ENCODE results near the gene HYAL2. TPM values are rescaled to one million over a fixed set of nuclear protein-coding genes. Genes with fewer than 3 reads are reported as not detected.

Gene HYAL2
- total and polyA plus RNA-seq, 9 of the 15 experiments (the other 6 are each of a cell fraction or from before 2014, with no cell fraction given) = 0.36 to 22.7 (median 11.4) TPM; not detected in 1

DNA sequence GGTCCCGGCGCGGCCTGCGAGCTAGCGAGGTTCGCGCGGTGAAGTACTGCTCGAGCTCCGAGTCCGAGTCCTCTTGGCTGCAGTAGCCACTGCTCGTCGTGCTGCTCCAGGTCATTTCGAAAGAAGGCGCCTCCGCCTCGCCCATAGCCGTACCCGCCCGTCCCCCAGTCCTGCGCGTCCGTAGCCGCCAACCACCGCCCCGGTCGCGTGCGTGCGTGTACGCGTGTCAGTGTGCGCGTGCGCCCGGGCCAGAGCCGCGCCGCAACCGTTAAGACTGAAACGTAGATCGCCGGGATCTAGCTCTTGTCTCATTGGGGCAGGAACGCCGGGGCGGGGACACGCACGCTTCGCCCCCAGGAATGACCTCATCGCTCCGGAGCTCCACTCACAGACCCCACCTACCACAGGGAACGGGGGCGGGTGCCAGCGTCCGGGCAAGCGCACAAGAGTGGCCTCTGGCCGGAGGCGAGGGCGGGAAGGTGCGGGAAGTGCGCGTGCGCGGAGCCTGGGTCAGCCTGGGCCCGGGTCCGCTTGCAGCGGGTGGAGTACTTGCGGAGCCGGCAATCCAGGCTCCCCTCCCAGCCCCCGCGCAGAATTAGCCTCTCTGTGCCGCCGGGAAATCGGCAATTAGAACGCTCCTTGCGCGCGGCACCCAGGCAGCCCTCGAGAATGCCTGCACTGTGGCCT, 14.8 kb upstream of the HYAL2 start (continued):
- TF ChIP-seq, protein P1, sequence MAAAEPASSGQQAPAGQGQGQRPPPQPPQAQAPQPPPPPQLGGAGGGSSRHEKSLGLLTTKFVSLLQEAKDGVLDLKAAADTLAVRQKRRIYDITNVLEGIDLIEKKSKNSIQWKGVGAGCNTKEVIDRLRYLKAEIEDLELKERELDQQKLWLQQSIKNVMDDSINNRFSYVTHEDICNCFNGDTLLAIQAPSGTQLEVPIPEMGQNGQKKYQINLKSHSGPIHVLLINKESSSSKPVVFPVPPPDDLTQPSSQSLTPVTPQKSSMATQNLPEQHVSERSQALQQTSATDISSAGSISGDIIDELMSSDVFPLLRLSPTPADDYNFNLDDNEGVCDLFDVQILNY (CRISPR knock-in tag; IDR thresholded peaks at IDR 0.05) = no peak
- TF ChIP-seq HNRNPL (IDR thresholded peaks at IDR 0.05; ENCODE audit: low read depth, low read length) (no peak), TARDBP (IDR thresholded peaks at IDR 0.05) (no peak), CBX2 (IDR thresholded peaks at IDR 0.05; ENCODE audit: insufficient read depth, low read length, poor library complexity, severe bottlenecking) (no peak), ZNF76 (CRISPR knock-in tag; IDR thresholded peaks at IDR 0.05; ENCODE audit: borderline replicate concordance) (no peak), CBX1 (IDR thresholded peaks at IDR 0.05; ENCODE audit: low read depth) (0 out of 2 replicates have a peak, but pooled peaks have one; percentile 48), HEY1 (CRISPR knock-in tag; IDR thresholded peaks at IDR 0.05; ENCODE audit: borderline replicate concordance) (no peak), ASH1L (IDR thresholded peaks at IDR 0.05; ENCODE audit: borderline replicate concordance, low read depth, partially characterized antibody) (no peak), ZNF274 (IDR thresholded peaks at IDR 0.05; ENCODE audit: borderline replicate concordance, low read depth, low read length) (no peak), ZNF512 (tag; IDR thresholded peaks at IDR 0.05) (no peak), AFF1 (IDR thresholded peaks at IDR 0.05; ENCODE audit: low read depth in 1 of 2, partially characterized antibody in 2 of 2) (no peak), ZNF24 (IDR thresholded peaks at IDR 0.05) (no peak), PYGO2 (tag; IDR thresholded peaks at IDR 0.05) (no peak), TAF1 (IDR thresholded peaks at IDR 0.05; ENCODE audit: control insufficient read depth, extremely low read depth, insufficient read depth, low read length, severe bottlenecking) (peak; percentile 44), ELF2 (CRISPR knock-in tag; IDR thresholded peaks at IDR 0.05) (no peak)
- TF ChIP-seq, protein P2, sequence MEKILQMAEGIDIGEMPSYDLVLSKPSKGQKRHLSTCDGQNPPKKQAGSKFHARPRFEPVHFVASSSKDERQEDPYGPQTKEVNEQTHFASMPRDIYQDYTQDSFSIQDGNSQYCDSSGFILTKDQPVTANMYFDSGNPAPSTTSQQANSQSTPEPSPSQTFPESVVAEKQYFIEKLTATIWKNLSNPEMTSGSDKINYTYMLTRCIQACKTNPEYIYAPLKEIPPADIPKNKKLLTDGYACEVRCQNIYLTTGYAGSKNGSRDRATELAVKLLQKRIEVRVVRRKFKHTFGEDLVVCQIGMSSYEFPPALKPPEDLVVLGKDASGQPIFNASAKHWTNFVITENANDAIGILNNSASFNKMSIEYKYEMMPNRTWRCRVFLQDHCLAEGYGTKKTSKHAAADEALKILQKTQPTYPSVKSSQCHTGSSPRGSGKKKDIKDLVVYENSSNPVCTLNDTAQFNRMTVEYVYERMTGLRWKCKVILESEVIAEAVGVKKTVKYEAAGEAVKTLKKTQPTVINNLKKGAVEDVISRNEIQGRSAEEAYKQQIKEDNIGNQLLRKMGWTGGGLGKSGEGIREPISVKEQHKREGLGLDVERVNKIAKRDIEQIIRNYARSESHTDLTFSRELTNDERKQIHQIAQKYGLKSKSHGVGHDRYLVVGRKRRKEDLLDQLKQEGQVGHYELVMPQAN (IDR thresholded peaks at IDR 0.05; ENCODE audit: borderline replicate concordance) = peak; percentile 79
- TF ChIP-seq, protein P3, sequence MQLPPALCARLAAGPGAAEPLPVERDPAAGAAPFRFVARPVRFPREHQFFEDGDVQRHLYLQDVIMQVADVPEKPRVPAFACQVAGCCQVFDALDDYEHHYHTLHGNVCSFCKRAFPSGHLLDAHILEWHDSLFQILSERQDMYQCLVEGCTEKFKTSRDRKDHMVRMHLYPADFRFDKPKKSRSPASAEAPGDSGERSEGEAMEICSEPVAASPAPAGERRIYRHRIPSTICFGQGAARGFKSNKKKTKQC (CRISPR knock-in tag; IDR thresholded peaks at IDR 0.05) = no peak
